Stimulated activated CD4-positive, alpha-beta T cell treated with anti-CD3 and anti-CD28 coated beads, Interleukin-12 subunit alpha, Interleukin-12 subunit beta, amount 100 ng/mL, for 24 hours (primary cell): ENCODE results near the gene FAAP20.

Source experiments
- DNase-seq, 2 experiments: peaks; one replicate each; pipeline ENCODE4 v3.0.0-alpha.2; 2020; ENCODE audit warnings: low read depth in 2 of 2

FAAP20 gene

GRCh38 chr1:2194319-2194897 is at the start of gene FAAP20:
FAAP20 (minus strand) TSS chr1:2194772; CDS start chr1:2194749, 23 bp downstream.
- DNase-seq: peak in 1 of 2 experiments; percentile 55

- DNase-seq: no peak
These were observed 48.5 kb upstream of the FAAP20 start for GRCh38 chr1:2242814-2243725.

GRCh38 chr1:2241820-2242219 is 47.2 kb upstream of the FAAP20 start:
- DNase-seq: no peak

GRCh38 chr1:2240270-2241156 is 45.9 kb upstream of the FAAP20 start:
- DNase-seq: no peak

GRCh38 chr1:2239384-2239985 is 44.9 kb upstream of the FAAP20 start:
- no peak for DNase-seq

GRCh38 chr1:2239013-2239370 is 44.4 kb upstream of the FAAP20 start:
- no peak for DNase-seq

GRCh38 chr1:2238361-2239012 is 43.9 kb upstream of the FAAP20 start:
- no peak for DNase-seq

GRCh38 chr1:2237773-2238172 is 43.2 kb upstream of the FAAP20 start:
- no peak for DNase-seq

- no peak for DNase-seq
These were observed 42.4 kb upstream of the FAAP20 start for GRCh38 chr1:2236695-2237677.

- no peak for DNase-seq
These were observed 40.9 kb upstream of the FAAP20 start for GRCh38 chr1:2235300-2235998.

GRCh38 chr1:2234762-2235113 is 40.2 kb upstream of the FAAP20 start:
- no peak for DNase-seq

- DNase-seq: peak in 1 of 2 experiments; percentile 45
These were observed 39.6 kb upstream of the FAAP20 start for GRCh38 chr1:2233997-2234761.

- no peak for DNase-seq
These were observed 38.9 kb upstream of the FAAP20 start for GRCh38 chr1:2233468-2233867.

- DNase-seq: no peak
These were observed 38.4 kb upstream of the FAAP20 start for GRCh38 chr1:2232916-2233438.

GRCh38 chr1:2232255-2232915 is 37.8 kb upstream of the FAAP20 start:
- DNase-seq: no peak

- peak in 1 of 2 experiments; percentile 79 for DNase-seq
These were observed 37.1 kb upstream of the FAAP20 start for GRCh38 chr1:2231532-2232254.
